Cardiac fibroblast (primary cell): Measurements from ENCODE around the gene MOGAT2.
"Not testable (repeated sequence)": the region's sequence is repeated elsewhere in the genome, so short reads cannot be mapped to it uniquely, and the experiment has no call there.

ENCODE experiments used
- DNase-seq, 2 donors: peaks; one replicate each; pipeline versions ENCODE4 v3.0.0 to v3.0.0-alpha.2; 2010; ENCODE audit warnings: low read depth in 2 of 2
- H3K4me3 ChIP-seq, 2 donors: replicated peaks in 1 of 2; 1 replicate in 1 of 2; 2 replicates in 1 of 2; pipeline ENCODE4 v1.5.1; 2011; ENCODE audit warnings: low read depth in 2 of 2, low read length in 2 of 2, mild to moderate bottlenecking in 2 of 2, moderate library complexity in 1 of 2
- CTCF ChIP-seq: IDR thresholded peaks from one replicate; pipeline ENCODE4 v1.5.1; 2011; ENCODE audit warnings: low read depth, mild to moderate bottlenecking, low read length, inconsistent platforms

MOGAT2 gene

GRCh38 chr11:75740681-75741080 is 23.0 kb downstream of the MOGAT2 start:
- no peak for TF ChIP-seq CTCF
- H3K4me3 ChIP-seq, result no peak overlapping the region
- DNase-seq, result no peak

GRCh38 chr11:75743159-75743558 is 25.5 kb downstream of the MOGAT2 start:
- not testable (repeated sequence) for H3K4me3 ChIP-seq, DNase-seq

GRCh38 chr11:75743711-75744563 is 26.3 kb downstream of the MOGAT2 start:
- no peak for TF ChIP-seq CTCF
- no peak for DNase-seq

GRCh38 chr11:75745807-75746206 is 28.2 kb downstream of the MOGAT2 start:
- DNase-seq, result no peak
- no peak for TF ChIP-seq CTCF
- H3K4me3 ChIP-seq, result no peak overlapping the region

More at GRCh38 chr11:75743711-75744563, 26.3 kb downstream of the MOGAT2 start:
- no peak overlapping the region for H3K4me3 ChIP-seq

- H3K4me3 ChIP-seq, DNase-seq: not testable (repeated sequence)
Observed at GRCh38 chr11:75748729-75749273, 31.2 kb downstream of the MOGAT2 start.

GRCh38 chr11:75754933-75755332 is 37.3 kb downstream of the MOGAT2 start:
- DNase-seq, H3K4me3 ChIP-seq: not testable (repeated sequence)

GRCh38 chr11:75757651-75758050 is 40.0 kb downstream of the MOGAT2 start:
- TF ChIP-seq CTCF, result no peak
- no peak for DNase-seq
- H3K4me3 ChIP-seq, result no peak overlapping the region

GRCh38 chr11:75759832-75760231 is 42.2 kb downstream of the MOGAT2 start:
- DNase-seq, result no peak
- no peak overlapping the region for H3K4me3 ChIP-seq
- no peak for TF ChIP-seq CTCF
